HG03175 (cell line): ENCODE measurements around the gene GRK7.

ENCODE experiments used
- ATAC-seq: cut with Tn5 transposase; IDR thresholded peaks from one replicate; pipeline ENCODE4 v1.9.1; 2021; ENCODE audit warnings: mild to moderate bottlenecking, moderate library complexity; ENCODE audit not compliant: unreplicated experiment

Gene GRK7

GRCh38 chr3:141763088-141763750 lies at the start of gene GRK7:
Gene GRK7, plus strand, starts transcription at chr3:141763408. Its CDS starts 14,877 bp downstream, at chr3:141778285.
- no peak for ATAC-seq

DNA sequence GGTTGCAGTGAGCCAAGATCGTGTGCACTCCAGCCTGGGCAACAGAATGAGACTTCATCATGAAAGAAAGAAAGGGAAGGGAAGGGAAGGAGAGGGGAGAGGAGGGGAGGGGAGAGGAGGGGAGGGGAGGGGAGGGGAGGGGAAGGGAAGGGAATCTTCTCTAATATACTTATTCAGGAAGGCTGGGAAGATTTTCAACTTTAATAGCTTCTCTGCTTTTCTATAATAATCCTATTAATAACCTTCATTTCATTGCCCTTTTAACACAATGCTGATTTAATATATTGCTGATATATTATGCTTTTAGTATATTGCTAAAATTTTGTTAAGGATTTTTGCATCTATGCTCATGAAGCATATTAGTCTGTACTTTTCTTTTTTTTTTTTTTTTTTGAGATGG lies 48.5 kb upstream of the GRK7 start:
- ATAC-seq, result no peak

GRCh38 chr3:141722081-141722480 lies 41.1 kb upstream of the GRK7 start:
- ATAC-seq, result no peak

DNA sequence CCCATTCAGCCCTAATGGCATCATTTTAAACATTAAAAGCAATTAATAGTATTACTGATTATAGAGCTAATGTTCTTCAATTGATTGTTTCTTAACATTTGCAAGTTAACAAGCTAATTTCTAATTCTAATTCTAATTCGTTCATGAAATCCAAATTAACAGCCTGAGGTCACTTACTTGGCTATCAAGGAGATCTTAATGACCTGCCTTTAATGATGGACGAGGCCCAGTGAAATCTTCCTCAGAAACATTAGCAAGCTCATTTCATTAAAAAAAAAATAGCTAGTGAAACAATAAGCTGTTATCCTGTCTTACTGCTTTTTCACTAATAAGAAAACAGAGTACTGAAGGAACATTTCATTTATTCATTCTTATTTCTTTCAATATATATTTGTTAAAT lies 40.6 kb upstream of the GRK7 start:
- ATAC-seq, result no peak

GRCh38 chr3:141723255-141723654 lies 40.0 kb upstream of the GRK7 start:
- no peak for ATAC-seq

GRCh38 chr3:141724186-141724585 lies 39.0 kb upstream of the GRK7 start:
- no peak for ATAC-seq

GRCh38 chr3:141725036-141725435 lies 38.2 kb upstream of the GRK7 start:
- ATAC-seq, result no peak

- ATAC-seq, result no peak
Measured at GRCh38 chr3:141726483-141726882, 36.7 kb upstream of the GRK7 start.

GRCh38 chr3:141728355-141728892 lies 34.8 kb upstream of the GRK7 start:
- no peak for ATAC-seq

DNA sequence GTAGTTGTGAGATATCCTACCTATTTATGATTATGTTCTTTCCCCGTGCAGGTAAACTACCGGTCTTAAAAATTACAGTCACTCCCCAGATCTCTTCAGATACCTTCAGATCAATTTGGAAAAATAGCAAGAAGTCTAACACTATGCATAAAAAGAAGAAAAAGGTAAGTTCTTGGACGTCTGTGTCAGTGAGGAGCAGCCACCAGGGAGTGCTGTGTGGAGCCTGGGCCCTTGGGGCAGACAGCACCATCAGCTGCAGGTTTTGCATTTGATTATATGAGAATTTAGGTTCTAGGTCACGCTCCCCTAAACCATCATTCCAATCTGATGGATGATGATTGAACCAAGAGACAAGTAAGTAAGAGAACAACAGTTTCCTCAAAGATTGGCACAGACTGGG lies 34.0 kb upstream of the GRK7 start:
- ATAC-seq, result no peak

DNA sequence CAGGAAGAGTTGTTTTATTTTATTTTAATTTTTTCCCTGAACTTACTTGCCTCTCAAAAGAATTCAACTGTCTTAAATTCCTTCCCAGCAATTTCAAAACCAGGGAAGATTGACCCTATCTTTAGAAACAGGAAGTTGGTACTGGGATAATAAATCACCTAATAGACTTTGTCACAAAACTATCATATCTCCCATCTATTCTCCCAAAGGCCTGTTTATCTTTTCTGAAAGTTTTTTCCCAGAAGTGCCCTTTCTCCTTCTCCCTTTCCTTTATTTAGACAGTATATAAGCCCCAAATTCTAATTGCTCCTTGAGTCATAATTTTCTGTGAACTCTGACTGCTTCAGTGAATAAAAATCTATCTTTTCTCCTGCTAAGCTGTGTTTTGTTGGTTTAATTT lies 28.0 kb upstream of the GRK7 start:
- ATAC-seq, result no peak

DNA sequence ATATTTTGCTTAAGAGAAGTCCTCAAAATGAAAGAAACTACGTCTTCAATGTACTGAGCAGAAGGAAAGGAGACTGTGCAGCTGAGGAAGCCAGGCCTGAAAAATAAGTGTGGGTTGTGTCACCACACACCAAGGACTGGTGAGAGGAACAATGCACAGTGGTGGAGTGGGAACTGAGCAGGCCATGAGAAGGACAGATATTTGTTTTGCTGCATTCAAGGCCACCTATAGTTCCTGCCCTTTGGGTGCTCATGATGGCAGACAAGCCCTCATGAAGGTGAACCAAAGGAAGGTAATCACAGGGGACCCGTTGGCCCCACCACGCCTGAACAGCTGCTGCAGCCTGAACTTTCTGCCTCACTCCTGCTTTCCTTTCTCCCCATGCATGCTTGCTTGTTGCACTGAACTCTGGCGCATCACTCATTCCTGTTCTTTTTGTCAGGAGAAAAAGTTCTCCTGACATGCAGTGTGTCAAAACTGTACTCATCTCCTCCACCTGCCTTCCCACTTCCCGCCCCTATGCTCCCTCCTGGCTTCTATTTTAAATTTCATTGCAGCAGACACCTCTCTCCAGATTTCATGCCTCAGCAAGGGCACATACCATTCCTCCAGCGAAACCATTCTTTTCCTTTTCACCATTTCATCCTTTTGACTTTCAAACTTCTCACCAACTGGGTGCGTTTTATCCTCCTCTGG lies 27.3 kb upstream of the GRK7 start:
- no peak for ATAC-seq

DNA sequence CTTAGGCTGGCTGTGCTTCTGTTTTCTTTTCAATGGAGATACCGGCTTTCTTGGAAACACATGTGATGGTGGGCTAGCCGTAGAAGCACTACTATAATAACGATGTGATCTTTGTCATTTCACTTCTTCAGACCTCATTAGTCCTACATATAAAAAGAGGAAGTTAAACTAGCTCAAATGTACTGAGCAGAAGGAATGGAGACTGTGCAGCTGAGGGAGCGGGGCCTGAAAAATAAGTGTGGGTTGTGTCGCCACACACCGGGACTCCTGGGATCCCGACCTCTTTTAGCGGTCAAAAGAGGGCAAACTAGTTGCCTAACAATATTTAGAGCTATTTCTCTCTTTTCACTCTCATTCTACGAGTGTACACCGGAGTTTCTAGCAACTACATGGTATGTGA lies 26.1 kb upstream of the GRK7 start:
- no peak for ATAC-seq

GRCh38 chr3:141737678-141738021 lies 25.6 kb upstream of the GRK7 start:
- no peak for ATAC-seq

DNA sequence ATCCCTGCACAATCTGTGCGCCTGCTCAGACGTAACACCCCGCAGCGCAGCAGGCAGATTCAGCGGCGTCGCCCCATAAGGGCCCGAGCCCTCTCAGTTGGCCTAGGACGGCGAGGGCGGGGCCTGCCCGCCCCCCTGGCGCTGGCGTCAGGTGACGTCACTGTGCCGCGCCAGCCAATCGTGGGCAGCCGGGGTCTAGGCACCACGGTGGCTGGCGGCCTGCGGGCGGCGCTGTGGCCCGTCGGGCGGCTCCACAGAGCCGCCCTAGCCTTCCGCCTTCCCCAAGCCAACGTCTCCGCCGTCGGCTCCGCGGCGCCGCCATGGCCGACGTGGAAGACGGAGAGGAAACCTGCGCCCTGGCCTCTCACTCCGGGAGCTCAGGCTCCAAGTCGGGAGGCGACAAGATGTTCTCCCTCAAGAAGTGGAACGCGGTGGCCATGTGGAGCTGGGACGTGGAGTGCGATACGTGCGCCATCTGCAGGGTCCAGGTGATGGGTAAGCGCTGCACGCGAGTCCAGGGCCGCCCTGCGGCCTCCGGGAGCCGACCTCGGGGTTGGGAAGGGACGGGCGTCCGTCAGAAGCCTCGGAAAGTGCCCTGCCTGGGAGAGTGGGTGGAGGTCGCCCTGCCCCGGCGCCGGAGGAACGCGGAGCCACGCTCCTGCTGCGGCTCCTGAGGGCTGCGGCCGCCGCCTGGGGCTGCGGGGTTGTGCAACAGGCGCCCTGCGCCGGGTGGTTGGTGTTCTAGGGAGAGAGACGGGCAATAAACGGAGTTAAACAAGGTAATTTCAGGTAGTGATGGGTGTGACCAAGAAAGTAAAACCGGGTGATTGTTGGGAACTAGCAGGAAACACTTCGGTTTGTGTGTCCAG lies 25.0 kb upstream of the GRK7 start, which contains the start of gene RNF7:
Gene RNF7 (plus strand): TSS at position 277 of the 869 bp plus-strand sequence. CDS start 44 bp downstream, at position 321.
- ATAC-seq, result peak; percentile 95

DNA sequence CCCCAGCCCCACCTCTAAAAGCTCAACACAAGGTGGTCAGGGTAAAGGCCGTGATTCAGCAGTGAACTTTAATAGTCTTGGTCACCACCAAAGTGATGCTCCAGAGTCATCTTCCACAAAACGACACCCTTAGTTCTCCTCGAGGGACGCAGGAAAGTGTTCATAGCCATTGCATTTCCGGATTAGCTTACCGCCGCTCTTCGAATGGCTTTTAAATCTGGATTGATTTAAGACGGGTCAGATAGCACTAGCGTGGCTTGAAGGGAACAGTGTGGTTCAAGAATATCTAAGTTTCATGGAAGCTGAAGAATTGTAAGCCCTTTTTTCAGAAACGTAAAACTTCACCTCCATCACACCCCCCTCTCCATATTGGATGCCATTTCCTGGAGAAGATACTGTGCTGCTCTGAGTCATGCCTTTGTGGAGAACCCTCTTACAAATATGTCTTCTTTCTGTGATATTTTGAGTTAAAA lies 24.3 kb upstream of the GRK7 start:
- no peak for ATAC-seq

- ATAC-seq, result no peak
Measured at GRCh38 chr3:141739731-141740130, 23.5 kb upstream of the GRK7 start.

GRCh38 chr3:141740349-141740748 lies 22.9 kb upstream of the GRK7 start:
- no peak for ATAC-seq

GRCh38 chr3:141743305-141743704 lies 19.9 kb upstream of the GRK7 start:
- no peak for ATAC-seq

- no peak for ATAC-seq
Measured at GRCh38 chr3:141746962-141747361, 16.2 kb upstream of the GRK7 start.

DNA sequence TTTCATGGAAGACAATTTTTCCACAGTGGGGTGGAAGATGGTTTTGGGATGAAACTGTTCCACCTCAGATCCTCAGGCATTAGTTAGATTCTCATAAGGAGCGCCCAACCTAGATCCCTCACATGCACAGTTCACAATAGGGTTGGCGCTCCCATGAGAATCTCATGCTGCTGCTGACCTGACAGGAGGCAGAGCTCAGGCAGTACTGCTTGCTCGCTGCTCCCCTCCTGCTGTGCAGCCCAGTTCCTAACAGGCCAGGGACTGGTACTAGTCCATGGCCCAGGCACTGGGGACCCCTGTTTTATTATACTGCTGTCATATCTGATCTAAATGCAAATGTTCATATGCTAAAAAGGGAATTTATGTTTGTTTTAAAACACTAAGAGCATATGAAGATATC lies 9.8 kb upstream of the GRK7 start:
- no peak for ATAC-seq
